ENCODE measurements around the gene IGSF22. TPM values are rescaled to one million over a fixed set of nuclear protein-coding genes. Genes with fewer than 3 reads are reported as not detected.

Gene IGSF22
- total and polyA plus RNA-seq, 2 of the 8 experiments (the other 6 are each of a cell fraction or from before 2014, with no cell fraction given) = 0.14 TPM; not detected in 1

GRCh38 chr11:18741783-18742182 is 15.8 kb upstream of the IGSF22 start:
- Histone ChIP-seq H3K27me3 (replicated peaks in 1 of 4; ENCODE audit: control insufficient read depth in 3 of 4, extremely low read depth in 1 of 4, insufficient read depth in 3 of 4, low read length in 3 of 4) (no peaks in the 10 kb centered on the region), H4K20me1 (replicated peaks in 1 of 2; ENCODE audit: control insufficient read depth in 1 of 2, insufficient read depth in 2 of 2, low read length in 2 of 2) (no peaks in the 10 kb centered on the region), H3K4me3 (ENCODE audit: extremely low read depth in 1 of 4, insufficient read depth in 2 of 4, low read depth in 3 of 4, low read length in 4 of 4) (no peak overlapping the region), H4K5ac (ENCODE audit: insufficient read length, low read depth, low read length) (no peak overlapping the region), H3K27ac (ENCODE audit: low read depth, low read length) (no peak overlapping the region), H3K18ac (ENCODE audit: extremely low read depth, low read length) (no peak overlapping the region), H2BK12ac (ENCODE audit: low read depth, low read length) (no peak overlapping the region), H2BK20ac (ENCODE audit: low read length) (no peak overlapping the region), H3K79me2 (ENCODE audit: control insufficient read depth in 1 of 2, insufficient read depth in 2 of 2, low read length in 2 of 2) (no peaks in the 10 kb centered on the region), H3K23me2 (ENCODE audit: low read depth, low read length) (no peaks in the 10 kb centered on the region), H2BK120ac (replicated peaks; ENCODE audit: low read depth, low read length) (no peak overlapping the region), H4K91ac (replicated peaks; ENCODE audit: insufficient read length, low read length) (no peak overlapping the region), H2BK5ac (ENCODE audit: low read depth, low read length) (no peak overlapping the region), H3K14ac (ENCODE audit: insufficient read length) (no peak overlapping the region), H3K56ac (replicated peaks; ENCODE audit: insufficient read length, low read depth, low read length) (no peak overlapping the region), H3K9ac (replicated peaks in 1 of 4; ENCODE audit: extremely low read depth in 1 of 4, low read depth in 3 of 4, low read length in 3 of 4) (no peak overlapping the region), H3K79me1 (ENCODE audit: low read depth, low read length) (no peaks in the 10 kb centered on the region), H2BK15ac (ENCODE audit: low read length) (no peak overlapping the region), H2AFZ (ENCODE audit: low read length) (no peak overlapping the region), H3K9me3 (ENCODE audit: insufficient read depth in 2 of 2, low read depth in 1 of 2, low read length in 1 of 2) (no peaks in the 10 kb centered on the region), H3K23ac (ENCODE audit: insufficient read length) (no peak overlapping the region), H3K4me1 (replicated peaks in 1 of 4; ENCODE audit: control insufficient read depth in 3 of 4, insufficient read depth in 4 of 4, low read length in 3 of 4) (no peaks in the 10 kb centered on the region), H4K8ac (ENCODE audit: extremely low read depth, insufficient read depth, low read length) (no peak overlapping the region), H3K4me2 (ENCODE audit: insufficient read depth in 1 of 2, low read depth in 2 of 2, low read length in 2 of 2) (no peak overlapping the region), H3K36me3 (ENCODE audit: control insufficient read depth in 2 of 4, insufficient read depth in 4 of 4, low read length in 3 of 4) (no peaks in the 10 kb centered on the region), H2AK5ac (ENCODE audit: low read depth, low read length) (no peak overlapping the region), H3K4ac (replicated peaks; ENCODE audit: insufficient read length, low read depth, low read length) (no peak overlapping the region)
- TF ChIP-seq CTCF (IDR thresholded peaks at IDR 0.05; ENCODE audit: control extremely low read depth in 1 of 3, insufficient read depth in 1 of 3, low read depth in 1 of 3, low read length in 3 of 3) (peak in 1 of 3 experiments; percentile 4; a peak in 1 of 4 replicates), TCF12 (IDR thresholded peaks at IDR 0.05; ENCODE audit: low read depth, low read length) (no peak)
- FAIRE-seq (no peak), DNase-seq (ENCODE audit: low read depth in 1 of 2, low spot score in 2 of 2) (no peak)
- WGBS, 2 experiments (ENCODE audit: extremely low coverage in 1 of 2, insufficient coverage in 1 of 2, insufficient read length in 1 of 2, insufficient replicate concordance in 2 of 2, low coverage in 1 of 2, low lambda C conversion rate in 2 of 2, missing lambda C conversion rate in 1 of 2) = 94% methylated on average over 3 of the region's 3 CpGs; no CpG with 5 or more reads in 1 of the 2 experiments
- POLR2A ChIA-PET (ENCODE audit: partially characterized antibody) = no interaction called here
- CTCF ChIA-PET (ENCODE audit: partially characterized antibody) = interaction anchor here (0.5 to 16.4 kb wide), 4 partner anchors 10 to 467 kb away, joined by 3 to 244 read pairs (median 114); partner anchors contain the start of gene IGSF22
